Lower leg skin (tissue), 3 donors: ENCODE data around the gene SLC10A3.

ENCODE experiments used
- CTCF ChIP-seq, 3 donors: fragments of 450-650 bp; IDR thresholded peaks; one replicate each; pipeline ENCODE4 v1.5.1; 2016; ENCODE audit warnings: antibody characterized with exemption in 3 of 3, mild to moderate bottlenecking in 3 of 3, moderate library complexity in 2 of 3
- POLR2A ChIP-seq, 2 donors: fragments of 450-650 bp; IDR thresholded peaks; one replicate each; pipeline ENCODE4 v1.6.1; 2016 to 2017; ENCODE audit warnings: antibody characterized with exemption in 2 of 2, mild to moderate bottlenecking in 1 of 2, moderate library complexity in 1 of 2

GRCh38 chrX:154450312-154450711, 40.1 kb downstream of the SLC10A3 start:
- no peak for TF ChIP-seq CTCF (IDR thresholded peaks at IDR 0.05)
- no peak for TF ChIP-seq POLR2A (IDR thresholded peaks at IDR 0.05)
